Measurements from ENCODE around the gene FRS2.

DNA sequence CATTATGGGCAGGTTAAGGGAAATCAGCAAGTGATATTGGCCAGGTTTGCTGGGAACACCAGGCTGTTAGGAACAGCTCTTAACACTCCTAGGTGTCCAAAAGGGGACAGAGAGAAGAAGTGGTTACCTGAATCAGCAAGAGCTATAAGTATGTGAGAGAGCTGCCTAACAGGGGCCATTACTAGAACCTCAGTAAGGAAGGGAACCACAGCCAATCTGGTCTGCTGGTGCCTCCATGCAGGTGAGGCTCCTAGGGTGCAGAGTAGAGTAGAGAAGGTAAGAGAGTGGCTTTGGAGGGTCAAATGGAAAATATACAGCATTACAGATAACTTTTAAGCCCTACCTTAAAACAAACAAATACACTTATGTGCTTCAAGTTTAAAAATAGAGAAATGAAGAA, 78.5 kb downstream of the FRS2 start:
- TF ChIP-seq EZH2 (IDR thresholded peaks at IDR 0.05; ENCODE audit: borderline replicate concordance, insufficient read depth, low read length, poor library complexity, severe bottlenecking) (no peak), TAF1 (IDR thresholded peaks at IDR 0.05; ENCODE audit: low read depth) (no peak), POLR2AphosphoS5 (IDR thresholded peaks at IDR 0.05) (no peak), RAD21 (conservative IDR thresholded peaks at IDR 0.05) (no peak), EP300 (conservative IDR thresholded peaks at IDR 0.05; ENCODE audit: poor library complexity, severe bottlenecking) (no peak), MXI1 (conservative IDR thresholded peaks at IDR 0.05; ENCODE audit: poor library complexity, severe bottlenecking) (no peak), SMC3 (conservative IDR thresholded peaks at IDR 0.05; ENCODE audit: poor library complexity) (no peak)
- TF ChIP-seq, protein P1, sequence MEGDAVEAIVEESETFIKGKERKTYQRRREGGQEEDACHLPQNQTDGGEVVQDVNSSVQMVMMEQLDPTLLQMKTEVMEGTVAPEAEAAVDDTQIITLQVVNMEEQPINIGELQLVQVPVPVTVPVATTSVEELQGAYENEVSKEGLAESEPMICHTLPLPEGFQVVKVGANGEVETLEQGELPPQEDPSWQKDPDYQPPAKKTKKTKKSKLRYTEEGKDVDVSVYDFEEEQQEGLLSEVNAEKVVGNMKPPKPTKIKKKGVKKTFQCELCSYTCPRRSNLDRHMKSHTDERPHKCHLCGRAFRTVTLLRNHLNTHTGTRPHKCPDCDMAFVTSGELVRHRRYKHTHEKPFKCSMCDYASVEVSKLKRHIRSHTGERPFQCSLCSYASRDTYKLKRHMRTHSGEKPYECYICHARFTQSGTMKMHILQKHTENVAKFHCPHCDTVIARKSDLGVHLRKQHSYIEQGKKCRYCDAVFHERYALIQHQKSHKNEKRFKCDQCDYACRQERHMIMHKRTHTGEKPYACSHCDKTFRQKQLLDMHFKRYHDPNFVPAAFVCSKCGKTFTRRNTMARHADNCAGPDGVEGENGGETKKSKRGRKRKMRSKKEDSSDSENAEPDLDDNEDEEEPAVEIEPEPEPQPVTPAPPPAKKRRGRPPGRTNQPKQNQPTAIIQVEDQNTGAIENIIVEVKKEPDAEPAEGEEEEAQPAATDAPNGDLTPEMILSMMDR (IDR thresholded peaks at IDR 0.05; ENCODE audit: poor library complexity, severe bottlenecking): no peak
- TF ChIP-seq, protein P2, sequence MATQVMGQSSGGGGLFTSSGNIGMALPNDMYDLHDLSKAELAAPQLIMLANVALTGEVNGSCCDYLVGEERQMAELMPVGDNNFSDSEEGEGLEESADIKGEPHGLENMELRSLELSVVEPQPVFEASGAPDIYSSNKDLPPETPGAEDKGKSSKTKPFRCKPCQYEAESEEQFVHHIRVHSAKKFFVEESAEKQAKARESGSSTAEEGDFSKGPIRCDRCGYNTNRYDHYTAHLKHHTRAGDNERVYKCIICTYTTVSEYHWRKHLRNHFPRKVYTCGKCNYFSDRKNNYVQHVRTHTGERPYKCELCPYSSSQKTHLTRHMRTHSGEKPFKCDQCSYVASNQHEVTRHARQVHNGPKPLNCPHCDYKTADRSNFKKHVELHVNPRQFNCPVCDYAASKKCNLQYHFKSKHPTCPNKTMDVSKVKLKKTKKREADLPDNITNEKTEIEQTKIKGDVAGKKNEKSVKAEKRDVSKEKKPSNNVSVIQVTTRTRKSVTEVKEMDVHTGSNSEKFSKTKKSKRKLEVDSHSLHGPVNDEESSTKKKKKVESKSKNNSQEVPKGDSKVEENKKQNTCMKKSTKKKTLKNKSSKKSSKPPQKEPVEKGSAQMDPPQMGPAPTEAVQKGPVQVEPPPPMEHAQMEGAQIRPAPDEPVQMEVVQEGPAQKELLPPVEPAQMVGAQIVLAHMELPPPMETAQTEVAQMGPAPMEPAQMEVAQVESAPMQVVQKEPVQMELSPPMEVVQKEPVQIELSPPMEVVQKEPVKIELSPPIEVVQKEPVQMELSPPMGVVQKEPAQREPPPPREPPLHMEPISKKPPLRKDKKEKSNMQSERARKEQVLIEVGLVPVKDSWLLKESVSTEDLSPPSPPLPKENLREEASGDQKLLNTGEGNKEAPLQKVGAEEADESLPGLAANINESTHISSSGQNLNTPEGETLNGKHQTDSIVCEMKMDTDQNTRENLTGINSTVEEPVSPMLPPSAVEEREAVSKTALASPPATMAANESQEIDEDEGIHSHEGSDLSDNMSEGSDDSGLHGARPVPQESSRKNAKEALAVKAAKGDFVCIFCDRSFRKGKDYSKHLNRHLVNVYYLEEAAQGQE (IDR thresholded peaks at IDR 0.05; ENCODE audit: borderline replicate concordance): no peak

Data from neural cell (in vitro differentiated cells).